ENCODE results near the gene FRAS1.
"Not testable (repeated sequence)": the region's sequence is repeated elsewhere in the genome, so short reads cannot be mapped to it uniquely, and the experiment has no call there.

The FRAS1 gene

DNA sequence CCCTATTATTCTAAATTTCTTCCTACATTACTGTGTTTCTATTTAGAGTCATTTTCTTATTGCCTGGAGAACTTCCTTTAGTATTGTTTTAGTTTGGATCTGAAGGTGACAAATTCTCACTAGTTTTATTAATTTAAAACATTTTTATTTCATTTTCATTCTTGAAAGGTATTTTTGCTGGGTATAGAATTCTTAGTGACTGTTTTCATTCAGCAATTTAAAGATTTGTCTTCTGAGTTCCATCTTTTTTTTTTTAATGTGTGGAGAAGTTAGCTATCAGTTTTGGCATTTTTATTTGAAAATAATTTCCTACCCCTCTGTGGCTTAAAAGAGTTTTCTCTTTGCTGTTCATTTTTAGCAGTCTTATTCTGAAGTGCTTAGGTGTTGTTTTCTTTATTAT, 169.2 kb downstream of the FRAS1 start:
- Mint-ChIP-seq H3K4me1 (no peaks in the 10 kb centered on the region), H3K9me3 (peaks cover 9% of the 10 kb centered on the region), H3K4me3 (no peak overlapping the region), H3K27ac (no peak overlapping the region), H3K36me3 (no peaks in the 10 kb centered on the region)
- no peak for DNase-seq (ENCODE audit: low spot score in 2 of 2)
- no peak for ATAC-seq

DNA sequence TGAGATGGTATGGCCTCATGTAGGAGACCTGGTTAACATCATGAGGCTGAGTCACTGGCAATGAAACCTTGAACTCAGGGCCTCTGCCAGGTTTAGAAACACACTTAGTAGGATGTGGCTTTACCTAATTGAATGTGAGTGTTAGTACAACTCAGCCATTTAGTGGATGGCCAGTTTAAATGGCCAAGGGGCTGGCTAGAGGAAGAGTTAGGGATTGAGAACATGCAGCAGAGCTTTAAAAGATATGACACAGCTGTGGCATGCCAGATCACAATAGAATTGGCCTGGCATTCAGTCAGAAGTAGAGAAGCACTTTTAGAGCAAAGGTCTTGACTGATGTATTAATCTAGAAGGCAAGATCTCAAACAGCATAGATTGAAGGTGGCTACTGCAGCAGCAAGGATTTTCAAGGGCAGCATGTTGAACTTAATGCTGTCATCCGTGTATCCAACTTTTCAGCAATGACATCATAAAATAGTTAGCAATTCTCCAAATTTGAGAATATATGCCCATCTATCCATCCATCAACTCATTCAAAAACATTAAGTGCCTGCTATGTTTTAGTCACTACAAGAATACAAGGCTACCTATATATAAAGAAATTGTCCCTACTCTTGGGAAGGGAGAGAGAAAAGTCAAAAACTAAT, 170.4 kb downstream of the FRAS1 start:
- ATAC-seq (no peak), DNase-seq (ENCODE audit: low spot score in 2 of 2) (no peak)
- no peaks in the 10 kb centered on the region for H3K36me3 Mint-ChIP-seq
- H3K27ac Mint-ChIP-seq = no peak overlapping the region
- no peaks in the 10 kb centered on the region for H3K4me1 Mint-ChIP-seq
- H3K9me3 Mint-ChIP-seq = peaks cover 9% of the 10 kb centered on the region
- no peak overlapping the region for H3K4me3 Mint-ChIP-seq

DNA sequence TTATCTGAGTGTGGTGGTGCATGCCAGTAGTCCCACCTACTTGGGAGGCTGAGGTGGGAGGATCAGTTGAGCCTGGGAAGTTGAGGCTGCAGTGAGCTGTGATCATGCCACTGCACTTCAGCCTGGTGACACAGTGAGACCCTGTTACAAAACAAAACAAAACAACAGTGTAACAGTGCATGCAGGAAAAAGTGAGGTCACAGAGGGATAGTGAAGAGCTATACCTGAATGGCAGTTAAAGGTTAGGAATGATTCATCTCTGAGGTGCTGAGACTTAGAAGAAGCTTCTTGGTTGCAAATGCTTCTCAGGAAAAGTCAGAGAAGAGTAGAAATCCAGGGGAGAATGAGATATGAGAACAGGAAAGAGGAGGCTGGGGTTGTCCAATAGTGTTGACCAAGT, 178.7 kb downstream of the FRAS1 start:
- no peaks in the 10 kb centered on the region for H3K4me1 Mint-ChIP-seq
- no peak overlapping the region for H3K27ac Mint-ChIP-seq
- no peaks in the 10 kb centered on the region for H3K36me3 Mint-ChIP-seq
- DNase-seq (ENCODE audit: low spot score in 2 of 2) (no peak), ATAC-seq (no peak)
- no peaks in the 10 kb centered on the region for H3K9me3 Mint-ChIP-seq
- H3K4me3 Mint-ChIP-seq = no peak overlapping the region

DNA sequence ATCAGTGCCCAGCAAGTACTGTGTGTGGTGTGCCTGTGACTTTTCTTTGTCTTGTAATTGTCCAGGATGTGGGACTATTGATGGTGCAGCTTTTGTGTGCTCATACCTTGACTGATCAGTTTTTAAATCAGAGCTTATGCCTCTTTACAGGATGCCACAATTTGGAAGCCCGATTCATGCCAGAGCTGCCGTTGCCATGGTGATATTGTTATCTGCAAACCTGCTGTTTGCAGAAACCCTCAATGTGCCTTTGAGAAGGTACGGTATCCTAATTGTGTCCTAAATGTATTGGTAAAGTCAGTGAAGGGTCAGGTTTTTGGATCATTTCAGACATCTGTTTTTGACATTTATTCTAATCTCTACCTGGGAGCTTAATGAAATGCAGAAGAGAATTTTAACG, 180.2 kb downstream of the FRAS1 start:
- H3K4me1 Mint-ChIP-seq = no peaks in the 10 kb centered on the region
- ATAC-seq (no peak), DNase-seq (ENCODE audit: low spot score in 2 of 2) (no peak)
- H3K36me3 Mint-ChIP-seq = no peaks in the 10 kb centered on the region
- H3K9me3 Mint-ChIP-seq = no peaks in the 10 kb centered on the region
- no peak overlapping the region for H3K4me3 Mint-ChIP-seq
- H3K27ac Mint-ChIP-seq = no peak overlapping the region

DNA sequence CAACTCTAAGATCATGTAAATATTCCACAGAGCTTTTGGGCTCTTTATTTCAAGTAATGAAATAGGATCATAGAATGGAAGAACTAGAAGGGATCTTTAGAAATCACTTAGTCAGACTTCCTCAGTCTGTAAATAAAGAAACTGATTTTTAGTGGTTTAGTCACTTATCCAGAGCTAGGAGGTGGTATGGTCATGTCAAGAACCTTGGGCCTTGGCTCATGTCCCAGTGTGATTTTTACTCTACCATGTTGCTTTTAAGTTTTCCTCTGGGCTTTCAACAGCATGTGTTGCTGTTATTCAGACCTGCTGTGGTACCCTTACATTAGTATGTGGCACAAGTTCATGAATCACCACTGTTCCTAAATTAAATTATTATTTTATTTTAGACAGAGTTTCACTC, 184.9 kb downstream of the FRAS1 start:
- Mint-ChIP-seq H3K9me3 (no peaks in the 10 kb centered on the region), H3K27ac (no peak overlapping the region), H3K4me1 (no peaks in the 10 kb centered on the region), H3K36me3 (no peaks in the 10 kb centered on the region), H3K4me3 (no peak overlapping the region)
- ATAC-seq = no peak
- DNase-seq (ENCODE audit: low spot score in 2 of 2) = no peak

DNA sequence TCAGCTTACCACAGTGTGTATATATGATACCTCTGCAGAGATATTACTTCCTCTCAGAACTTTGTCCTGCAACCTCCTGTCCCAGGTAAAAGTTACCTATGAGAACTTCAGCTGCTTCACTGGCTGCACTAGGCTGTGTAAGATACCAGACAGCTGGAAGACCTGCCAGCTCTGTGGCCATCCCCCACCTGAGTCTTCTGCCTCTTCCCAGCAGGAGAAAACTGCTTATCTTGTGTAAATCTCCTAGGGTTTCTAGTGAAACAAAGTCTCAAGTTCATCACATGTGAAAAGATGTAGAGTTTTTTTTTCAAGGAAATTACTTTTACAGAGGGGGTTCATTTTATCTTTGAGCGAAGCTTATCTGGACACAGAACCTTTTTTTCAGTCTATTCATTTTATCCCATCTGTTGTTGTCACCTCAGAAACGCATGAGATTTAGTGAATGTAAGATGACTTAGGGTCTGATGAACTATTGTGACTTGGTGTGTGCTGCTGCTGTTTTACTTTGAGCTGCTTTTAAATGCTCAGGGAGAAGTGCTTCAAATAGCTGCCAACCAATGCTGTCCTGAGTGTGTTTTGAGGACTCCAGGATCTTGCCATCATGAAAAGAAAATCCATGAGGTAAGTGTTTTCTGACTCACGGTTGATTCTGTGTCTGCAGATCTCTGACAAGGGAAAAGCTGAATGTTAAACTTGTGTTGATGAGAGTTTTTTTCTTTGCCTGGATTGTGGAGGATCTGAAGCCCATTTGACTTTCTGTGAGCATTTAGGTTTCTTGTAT, 187.8 kb downstream of the FRAS1 start:
- no peak for DNase-seq (ENCODE audit: low spot score in 2 of 2)
- H3K9me3 Mint-ChIP-seq = no peaks in the 10 kb centered on the region

DNA sequence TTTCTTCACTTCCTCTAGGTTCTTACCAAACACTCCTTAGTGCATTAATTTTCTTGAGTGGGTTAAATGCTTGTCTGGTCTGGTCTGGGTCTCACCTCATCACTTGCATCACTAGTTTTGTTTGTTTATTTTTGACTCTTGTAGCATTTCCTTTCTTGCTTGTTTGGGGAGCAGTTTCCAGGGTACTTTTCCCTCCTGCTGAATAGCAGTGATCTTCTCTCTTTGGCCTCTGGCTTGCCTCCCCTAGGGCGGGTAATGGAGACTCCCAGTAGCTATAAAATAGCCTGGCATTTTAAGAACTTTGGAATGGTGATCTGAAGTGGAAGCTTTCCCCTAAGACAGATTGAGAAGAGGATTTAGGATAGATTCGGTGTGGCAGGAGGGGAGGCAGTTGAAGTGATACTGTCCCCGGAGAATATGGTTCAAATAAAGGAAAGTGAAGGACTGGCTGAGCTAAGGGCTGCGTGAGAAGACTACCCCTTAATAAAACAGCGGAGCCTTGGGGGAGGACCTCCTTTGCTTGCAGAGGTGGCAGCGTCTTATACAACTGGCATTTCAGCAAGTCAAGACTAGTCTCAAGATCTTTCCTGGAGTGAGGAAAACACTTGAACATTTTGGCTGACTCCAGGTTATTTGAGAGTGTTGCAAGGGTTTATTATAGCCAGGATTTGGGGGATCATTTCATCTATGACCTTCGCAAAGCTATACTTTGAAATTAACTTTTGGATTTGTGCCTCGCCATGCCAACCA, 190.6 kb downstream of the FRAS1 start:
- H3K4me3 Mint-ChIP-seq = no peak overlapping the region
- no peaks in the 10 kb centered on the region for H3K36me3 Mint-ChIP-seq
- ATAC-seq (no peak), DNase-seq (ENCODE audit: low spot score in 2 of 2) (no peak)
- no peaks in the 10 kb centered on the region for H3K4me1 Mint-ChIP-seq
- no peak overlapping the region for H3K27ac Mint-ChIP-seq
- no peaks in the 10 kb centered on the region for H3K9me3 Mint-ChIP-seq

More for the DNA sequence above, 187.8 kb downstream of the FRAS1 start:
- H3K4me3 Mint-ChIP-seq = no peak overlapping the region
- no peak for ATAC-seq
- no peak overlapping the region for H3K27ac Mint-ChIP-seq
- no peaks in the 10 kb centered on the region for H3K4me1 Mint-ChIP-seq
- no peaks in the 10 kb centered on the region for H3K36me3 Mint-ChIP-seq

DNA sequence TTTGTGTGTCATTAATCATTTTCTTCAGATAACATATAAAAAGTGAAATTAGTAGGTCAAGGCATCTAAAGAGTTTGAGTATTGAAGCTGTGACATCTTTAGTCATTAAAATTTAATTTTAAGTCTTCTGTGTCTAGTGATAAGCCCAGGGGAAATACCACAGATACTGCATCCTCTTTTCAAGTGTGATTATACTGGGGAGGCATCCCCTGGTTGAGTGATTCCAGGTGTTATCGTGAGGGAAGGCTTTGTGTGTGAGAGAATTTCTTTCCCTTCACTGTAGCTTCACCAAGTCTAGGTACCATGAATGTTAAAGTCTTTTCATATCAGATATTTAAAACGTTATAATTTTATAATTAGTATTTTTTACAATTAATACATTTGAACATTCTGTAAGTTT, 193.4 kb downstream of the FRAS1 start:
- H3K4me3 Mint-ChIP-seq = no peak overlapping the region
- ATAC-seq (no peak), DNase-seq (ENCODE audit: low spot score in 2 of 2) (no peak)
- no peaks in the 10 kb centered on the region for H3K4me1 Mint-ChIP-seq
- no peak overlapping the region for H3K27ac Mint-ChIP-seq
- H3K9me3 Mint-ChIP-seq = no peaks in the 10 kb centered on the region
- no peaks in the 10 kb centered on the region for H3K36me3 Mint-ChIP-seq

DNA sequence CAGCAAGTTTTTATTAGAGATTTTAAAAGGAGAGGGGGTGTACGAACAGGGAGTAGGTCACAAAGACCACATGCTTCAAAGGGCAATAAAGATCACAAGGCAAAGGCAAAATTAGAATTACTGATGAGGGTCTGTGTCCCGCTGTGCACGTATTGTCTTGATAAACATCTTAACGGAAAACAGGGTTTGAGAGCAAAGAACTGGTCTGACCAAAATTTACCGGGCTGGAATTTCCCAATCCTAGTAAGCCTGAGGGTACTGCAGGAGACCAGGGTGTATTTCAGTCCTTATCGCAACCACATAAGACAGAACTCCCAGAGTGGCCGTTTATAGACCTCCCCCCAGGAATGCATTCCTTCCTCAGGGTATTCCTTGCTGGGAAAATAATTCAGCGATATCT, 195.7 kb downstream of the FRAS1 start:
- ATAC-seq; H3K9me3 Mint-ChIP-seq; H3K4me3 Mint-ChIP-seq; H3K36me3 Mint-ChIP-seq; H3K27ac Mint-ChIP-seq; DNase-seq (ENCODE audit: low spot score in 2 of 2); H3K4me1 Mint-ChIP-seq: not testable (repeated sequence)

DNA sequence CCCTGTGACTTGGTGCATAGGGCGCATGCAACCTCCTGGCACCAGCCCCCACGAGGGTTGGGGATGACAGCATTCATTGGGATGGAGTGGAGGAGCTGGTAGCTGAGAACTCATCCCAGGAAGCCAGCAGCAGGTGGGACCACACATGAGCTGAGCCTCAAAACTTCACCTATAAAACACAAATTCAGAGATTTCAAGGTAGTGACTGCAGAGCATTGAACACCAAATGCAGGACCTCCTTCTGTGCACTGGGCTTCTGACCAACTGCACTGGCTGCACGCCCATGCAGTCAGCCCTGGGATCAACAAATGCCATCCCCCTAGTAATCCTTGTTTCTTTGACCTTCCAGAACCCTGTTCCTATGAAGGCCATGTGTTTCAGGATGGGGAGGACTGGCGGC, 197.8 kb downstream of the FRAS1 start:
- no peak for DNase-seq (ENCODE audit: low spot score in 2 of 2)
- Mint-ChIP-seq H3K9me3 (no peaks in the 10 kb centered on the region), H3K4me3 (no peak overlapping the region), H3K27ac (no peak overlapping the region), H3K4me1 (no peaks in the 10 kb centered on the region), H3K36me3 (no peaks in the 10 kb centered on the region)
- no peak for ATAC-seq

DNA sequence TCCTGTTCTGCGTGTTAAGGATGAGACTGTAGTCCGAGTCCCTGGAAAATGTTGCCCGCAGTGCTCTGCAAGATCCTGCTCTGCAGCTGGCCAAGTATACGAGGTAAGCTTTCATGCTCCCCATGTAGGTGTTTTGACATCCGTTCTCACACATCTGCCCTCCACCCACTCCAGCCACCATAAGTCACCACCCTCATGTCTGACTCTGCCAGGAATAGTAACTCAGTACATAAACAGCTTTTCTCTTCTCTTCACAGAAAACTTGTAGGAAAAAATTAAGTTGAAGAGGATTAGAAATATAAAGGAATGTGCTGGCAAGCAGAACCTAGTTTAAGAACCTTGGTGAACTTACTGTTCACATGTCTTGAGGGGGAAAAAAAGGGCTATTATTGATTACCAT, 207.9 kb downstream of the FRAS1 start:
- Mint-ChIP-seq H3K9me3 (peaks cover 7% of the 10 kb centered on the region), H3K27ac (no peak overlapping the region), H3K4me3 (no peak overlapping the region), H3K4me1 (no peaks in the 10 kb centered on the region), H3K36me3 (no peaks in the 10 kb centered on the region)
- DNase-seq (ENCODE audit: low spot score in 2 of 2) = no peak
- no peak for ATAC-seq

DNA sequence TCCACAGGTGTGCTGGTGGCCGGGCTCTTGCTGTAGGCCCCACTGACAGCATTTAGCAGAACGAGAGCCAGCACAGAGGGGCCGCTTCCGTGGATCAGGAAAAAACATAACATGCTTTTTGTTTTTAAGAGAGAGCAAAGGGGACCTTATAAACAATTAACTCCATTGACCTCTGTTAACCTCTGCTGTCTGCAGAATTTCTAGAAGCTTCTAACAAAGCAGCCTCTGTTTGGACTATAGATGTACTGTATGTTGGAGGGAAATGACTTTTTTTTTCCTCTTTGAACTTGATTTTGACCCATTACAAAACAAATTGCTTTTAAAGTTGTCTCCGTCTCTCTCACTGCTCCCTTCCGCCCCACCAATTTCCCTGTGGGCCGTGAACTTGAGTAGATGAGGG, 210.7 kb downstream of the FRAS1 start:
- H3K4me1 Mint-ChIP-seq = no peaks in the 10 kb centered on the region
- H3K27ac Mint-ChIP-seq = no peak overlapping the region
- H3K36me3 Mint-ChIP-seq = no peaks in the 10 kb centered on the region
- H3K9me3 Mint-ChIP-seq = peaks cover 3% of the 10 kb centered on the region
- no peak overlapping the region for H3K4me3 Mint-ChIP-seq
- DNase-seq (ENCODE audit: low spot score in 2 of 2) = no peak
- ATAC-seq = no peak

DNA sequence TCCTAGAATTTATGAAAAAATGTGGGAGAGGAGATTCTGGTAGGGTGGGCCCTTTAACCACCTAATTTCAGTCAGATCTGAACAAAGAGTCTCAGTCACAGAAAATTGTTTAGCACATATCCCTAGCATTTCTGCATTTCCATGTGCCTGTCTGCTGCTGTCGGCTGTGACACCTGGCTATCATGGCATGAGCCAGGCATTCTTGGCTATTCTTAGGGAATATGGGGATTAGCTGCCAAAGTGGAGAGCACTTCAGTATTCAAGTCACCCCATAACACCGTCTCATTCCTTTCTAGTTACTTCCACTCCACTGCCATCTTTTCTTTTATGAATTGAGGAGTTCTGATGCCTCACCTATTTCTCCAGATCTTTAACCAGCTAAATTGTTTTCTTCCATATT, 211.5 kb downstream of the FRAS1 start:
- no peaks in the 10 kb centered on the region for H3K4me1 Mint-ChIP-seq
- H3K36me3 Mint-ChIP-seq = no peaks in the 10 kb centered on the region
- DNase-seq (ENCODE audit: low spot score in 2 of 2) (no peak), ATAC-seq (no peak)
- H3K27ac Mint-ChIP-seq = no peak overlapping the region
- H3K9me3 Mint-ChIP-seq = no peaks in the 10 kb centered on the region
- H3K4me3 Mint-ChIP-seq = no peak overlapping the region

DNA sequence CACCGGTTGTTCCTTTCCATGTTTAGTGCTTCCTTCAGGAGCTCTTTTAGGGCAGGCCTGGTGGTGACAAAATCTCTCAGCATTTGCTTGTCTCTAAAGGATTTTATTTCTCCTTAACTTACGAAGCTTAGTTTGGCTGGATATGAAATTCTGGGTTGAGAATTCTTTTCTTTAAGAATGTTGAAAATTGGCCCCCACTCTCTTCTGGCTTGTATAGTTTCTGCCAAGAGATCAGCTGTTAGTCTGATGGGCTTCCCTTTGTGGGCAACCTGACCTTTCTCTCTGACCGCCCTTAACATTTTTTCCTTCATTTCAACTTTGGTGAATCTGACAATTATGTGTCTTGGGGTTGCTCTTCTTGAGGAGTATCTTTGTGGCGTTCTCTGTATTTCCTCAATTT, 218.3 kb downstream of the FRAS1 start:
- ATAC-seq; H3K27ac Mint-ChIP-seq; H3K36me3 Mint-ChIP-seq; H3K9me3 Mint-ChIP-seq; H3K4me1 Mint-ChIP-seq; H3K4me3 Mint-ChIP-seq; DNase-seq (ENCODE audit: low spot score in 2 of 2): not testable (repeated sequence)

DNA sequence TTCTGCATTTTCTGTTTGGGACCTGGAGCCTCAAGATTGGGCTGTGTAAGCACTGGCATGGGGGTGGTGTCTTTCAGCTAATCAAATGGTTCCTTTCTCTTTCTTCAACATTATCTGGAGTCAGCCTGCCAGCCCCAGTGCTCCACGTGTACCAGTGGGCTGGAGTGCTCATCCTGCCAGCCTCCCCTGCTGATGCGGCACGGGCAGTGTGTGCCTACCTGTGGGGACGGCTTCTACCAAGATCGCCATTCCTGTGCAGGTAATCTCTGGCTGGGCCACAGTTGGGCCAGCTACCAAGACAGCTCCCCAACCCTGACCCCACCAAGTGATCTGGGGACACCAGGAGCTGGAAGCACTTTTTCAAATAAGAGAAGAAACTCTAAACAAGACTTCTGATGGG, 229.2 kb downstream of the FRAS1 start:
- H3K27ac Mint-ChIP-seq = no peak overlapping the region
- no peak overlapping the region for H3K4me3 Mint-ChIP-seq
- H3K9me3 Mint-ChIP-seq = no peaks in the 10 kb centered on the region
- H3K4me1 Mint-ChIP-seq = no peaks in the 10 kb centered on the region
- H3K36me3 Mint-ChIP-seq = no peaks in the 10 kb centered on the region
- no peak for DNase-seq (ENCODE audit: low spot score in 2 of 2)
- ATAC-seq = no peak

DNA sequence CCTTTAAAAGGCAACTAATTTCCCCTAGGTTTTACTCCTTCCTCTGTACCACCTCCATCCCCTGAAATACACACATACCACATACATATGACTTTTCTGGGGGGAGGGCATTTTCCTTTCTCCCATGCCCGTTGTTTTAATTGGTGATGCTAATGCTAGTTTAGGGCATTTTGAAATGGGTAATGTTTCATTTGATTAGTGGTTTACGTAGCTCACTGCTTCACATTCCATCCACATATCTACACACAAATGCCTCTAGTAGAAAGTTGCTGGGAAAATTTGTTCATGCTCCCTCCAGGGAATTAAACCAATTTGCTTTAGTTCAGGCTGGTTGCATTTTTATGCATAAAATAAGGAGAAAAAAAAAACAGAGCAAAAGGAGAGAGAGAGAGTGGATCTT, 231.2 kb downstream of the FRAS1 start:
- H3K9me3 Mint-ChIP-seq = no peaks in the 10 kb centered on the region
- ATAC-seq (no peak), DNase-seq (ENCODE audit: low spot score in 2 of 2) (no peak)

More for the DNA sequence above, 231.2 kb downstream of the FRAS1 start:
- H3K4me1 Mint-ChIP-seq = no peaks in the 10 kb centered on the region
- H3K4me3 Mint-ChIP-seq = no peak overlapping the region
- H3K27ac Mint-ChIP-seq = no peak overlapping the region
- no peaks in the 10 kb centered on the region for H3K36me3 Mint-ChIP-seq

Data from stimulated activated effector memory CD8-positive, alpha-beta T cell treated with anti-CD3 and anti-CD28 coated beads, Interleukin-12 subunit alpha, Interleukin-12 subunit beta, amount 100 ng/mL, for 72 hours (primary cell).